HG02588 (cell line): ENCODE measurements around the gene ATP23.
A peak's percentile ranks its signal among the peaks of the same experiment; 100 is the strongest.

Source experiments
- ATAC-seq: cut with Tn5 transposase; IDR thresholded peaks from one replicate; pipeline ENCODE4 v1.9.1; 2021; ENCODE audit warnings: mild to moderate bottlenecking, moderate library complexity; ENCODE audit not compliant: unreplicated experiment

Gene ATP23, protein sequence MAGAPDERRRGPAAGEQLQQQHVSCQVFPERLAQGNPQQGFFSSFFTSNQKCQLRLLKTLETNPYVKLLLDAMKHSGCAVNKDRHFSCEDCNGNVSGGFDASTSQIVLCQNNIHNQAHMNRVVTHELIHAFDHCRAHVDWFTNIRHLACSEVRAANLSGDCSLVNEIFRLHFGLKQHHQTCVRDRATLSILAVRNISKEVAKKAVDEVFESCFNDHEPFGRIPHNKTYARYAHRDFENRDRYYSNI

DNA sequence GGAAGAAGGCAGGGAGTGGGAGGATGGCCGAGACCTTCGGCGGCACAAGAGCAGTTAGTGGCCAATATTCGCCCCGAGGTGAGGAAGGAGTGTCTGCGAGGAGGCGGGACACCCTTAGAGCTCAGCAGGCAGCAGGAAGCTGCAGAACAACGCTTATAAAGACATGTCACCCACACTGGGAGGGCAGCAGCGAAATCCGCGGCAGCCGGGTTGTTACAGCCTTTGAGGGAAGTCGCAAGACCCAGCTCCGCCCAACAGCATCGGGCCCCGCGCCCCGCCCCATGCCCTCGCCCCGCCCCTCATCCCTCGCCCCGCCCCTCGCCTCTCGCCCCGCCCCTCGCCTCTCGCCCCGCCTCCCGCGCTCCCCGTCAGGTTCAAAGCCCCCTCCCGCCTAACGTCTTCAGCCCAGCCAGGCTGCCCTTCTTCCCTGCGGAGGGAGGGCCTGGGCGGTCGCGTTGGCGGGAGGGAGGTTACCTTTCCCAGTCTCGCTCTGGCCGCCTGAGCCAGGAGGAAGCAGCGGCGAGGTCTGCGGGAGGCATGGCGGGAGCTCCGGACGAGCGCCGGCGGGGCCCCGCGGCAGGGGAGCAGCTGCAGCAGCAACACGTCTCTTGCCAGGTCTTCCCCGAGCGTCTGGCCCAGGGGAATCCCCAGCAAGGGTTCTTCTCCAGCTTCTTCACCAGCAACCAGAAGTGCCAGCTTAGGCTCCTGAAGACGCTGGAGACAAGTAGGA is at the start of gene ATP23:
ATP23 (plus strand) TSS at position 403 of the 730 bp plus-strand sequence; CDS start at position 538, 135 bp downstream.
- ATAC-seq, result peak; percentile 81

DNA sequence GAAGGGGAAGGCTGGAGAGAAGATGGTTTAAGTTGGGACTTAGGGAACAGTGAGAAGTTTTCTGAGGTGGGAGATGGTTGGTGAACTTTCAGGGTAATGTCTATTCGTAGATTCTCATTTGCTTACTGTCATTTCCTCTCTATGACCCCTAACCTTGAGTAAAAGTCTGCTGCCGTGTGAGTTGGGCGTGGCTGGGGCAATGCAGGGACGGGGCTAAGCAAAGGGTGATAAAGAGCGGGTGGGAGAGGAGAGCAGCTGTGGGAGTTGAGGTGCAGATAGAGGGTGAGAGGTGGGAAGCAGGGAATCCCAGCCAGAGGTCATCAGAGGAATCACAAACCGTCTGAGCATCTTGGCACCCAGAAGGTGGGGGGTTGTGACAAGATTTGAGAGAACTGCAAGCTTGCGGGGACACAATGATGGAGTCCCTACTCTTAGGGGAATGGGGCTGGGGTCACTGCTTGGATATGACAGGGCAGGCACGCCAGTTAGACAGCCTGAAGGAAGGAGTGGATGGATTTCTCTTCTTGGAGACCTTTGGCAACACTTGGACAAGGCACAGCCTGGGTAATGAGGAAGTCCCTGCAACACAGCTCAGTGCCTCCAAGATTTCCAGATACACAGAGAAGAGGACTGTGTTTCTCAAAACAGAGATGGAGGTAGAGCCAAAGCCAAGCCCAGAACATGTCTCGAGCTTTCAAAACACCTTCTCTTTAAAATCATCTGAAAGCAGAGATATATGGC is 49.0 kb upstream of the ATP23 start:
- no peak for ATAC-seq

DNA sequence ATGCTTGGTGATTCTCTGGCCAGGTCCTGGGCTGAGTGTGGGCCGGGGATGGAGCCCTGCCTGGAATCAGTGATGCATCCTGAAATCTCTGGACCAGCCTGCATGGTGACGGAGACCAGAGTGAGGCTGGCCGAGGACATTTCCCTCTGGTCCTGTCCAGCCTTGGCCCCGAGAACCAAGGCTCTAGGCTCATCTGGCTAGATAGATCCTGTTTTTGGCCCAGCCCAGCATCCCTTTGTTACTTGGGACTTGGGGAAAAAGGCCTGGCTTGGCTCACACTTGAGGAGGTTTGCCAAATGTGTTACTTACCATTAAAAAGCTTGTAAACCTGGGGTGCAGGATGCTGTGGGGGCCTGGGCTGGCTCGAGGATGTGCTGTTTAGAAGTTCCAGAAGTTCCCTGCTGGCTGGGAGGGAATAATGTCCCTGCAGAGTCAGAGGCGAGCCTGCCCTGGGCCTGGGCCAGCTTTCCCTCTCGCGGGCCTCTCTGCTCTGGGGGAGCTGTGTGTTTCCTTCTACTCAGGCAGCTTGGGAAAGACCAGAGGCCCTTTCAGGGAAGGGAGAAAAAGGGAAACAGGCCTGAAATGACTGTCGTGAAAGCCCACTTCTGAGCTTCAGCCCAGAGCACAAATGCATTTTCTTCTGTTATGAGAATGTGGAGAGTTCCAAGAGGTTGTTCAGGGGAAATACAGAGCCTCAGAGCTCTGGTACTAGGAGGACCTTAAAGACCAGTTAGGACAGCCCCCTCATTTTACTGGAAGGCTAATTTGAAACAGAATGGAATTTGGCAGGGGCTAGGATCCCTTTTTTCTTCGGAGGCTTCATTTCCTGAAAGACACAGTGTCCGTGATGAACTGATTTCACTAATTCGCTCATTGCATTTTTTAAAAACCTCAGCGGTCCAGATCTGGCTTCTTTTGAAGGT is 47.7 kb upstream of the ATP23 start:
- ATAC-seq, result no peak

DNA sequence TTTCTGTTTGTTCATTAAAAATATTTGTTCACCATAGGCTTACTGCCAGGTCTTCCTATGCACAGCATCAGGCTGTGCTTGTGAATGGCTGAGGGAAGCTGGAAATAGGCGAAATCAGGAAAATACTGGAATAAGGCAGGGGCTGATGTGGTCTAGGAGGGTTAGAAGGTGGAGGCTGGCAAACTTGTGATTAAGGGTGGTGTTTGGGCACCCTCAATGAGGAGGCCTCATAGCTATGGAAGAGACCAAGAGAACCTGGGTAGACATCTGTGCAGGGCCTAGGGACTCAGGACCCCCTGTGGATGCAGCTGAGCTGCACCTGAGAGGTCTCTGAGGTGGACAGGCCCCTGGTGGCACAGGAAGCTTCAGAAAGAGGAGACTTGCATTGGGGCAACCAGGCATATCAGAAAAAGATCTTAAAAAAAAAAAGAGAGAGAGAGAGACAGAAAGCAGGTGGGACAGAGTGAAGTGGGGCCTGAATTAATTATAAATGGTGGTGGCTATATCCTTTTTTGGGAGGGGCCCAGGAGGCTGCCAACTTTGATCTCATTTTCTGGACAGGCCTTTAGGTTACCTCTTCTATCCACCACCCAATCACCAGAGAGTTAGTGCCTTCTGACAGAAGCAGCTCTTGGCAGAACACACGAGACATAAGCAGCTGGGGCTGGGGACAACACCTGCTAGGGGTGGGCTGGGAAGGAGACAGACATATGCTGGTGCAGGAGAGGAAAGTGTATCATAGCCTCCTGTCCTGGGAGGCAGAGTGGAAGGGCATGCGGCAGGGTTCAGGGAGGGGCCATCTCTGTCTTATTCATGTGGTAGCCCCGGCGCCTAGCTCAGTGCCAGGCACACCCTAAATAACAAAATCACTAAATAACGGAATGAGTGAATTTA is 46.7 kb upstream of the ATP23 start:
- no peak for ATAC-seq

DNA sequence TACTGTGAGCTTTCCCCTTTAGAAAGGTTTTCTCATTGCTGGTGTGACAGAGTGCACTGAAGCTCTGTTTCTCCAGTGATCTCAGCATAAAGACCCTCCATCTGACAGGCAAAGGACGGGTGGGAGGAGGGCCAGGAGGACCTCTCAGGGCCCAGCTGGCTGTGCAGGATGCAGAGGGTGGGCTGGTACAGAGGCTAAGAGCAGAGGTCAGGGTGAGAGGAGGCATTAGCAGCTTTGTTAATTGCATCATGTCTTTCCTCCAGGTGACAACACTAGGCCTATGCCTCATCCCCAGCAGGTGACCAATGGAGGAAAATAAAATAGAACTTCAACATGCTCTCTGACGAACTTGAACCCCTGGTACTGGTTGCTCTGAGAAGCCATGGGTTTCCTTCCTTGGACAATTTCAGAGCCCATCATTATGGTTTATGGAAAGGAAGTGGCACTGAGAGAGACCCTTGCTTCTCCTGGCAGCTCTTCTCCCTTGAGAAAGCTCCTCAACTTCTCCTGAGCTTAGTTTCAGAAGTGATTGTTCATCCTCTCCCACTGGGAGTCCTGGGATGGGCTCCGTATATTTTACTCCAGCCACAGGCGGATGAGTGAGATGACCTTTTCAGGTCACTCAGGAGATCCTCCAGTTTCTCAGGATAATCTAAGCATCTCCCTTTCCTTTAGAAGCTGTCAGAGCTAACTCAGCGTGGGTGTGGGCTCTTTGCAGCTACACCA is 45.8 kb upstream of the ATP23 start:
- ATAC-seq, result no peak

DNA sequence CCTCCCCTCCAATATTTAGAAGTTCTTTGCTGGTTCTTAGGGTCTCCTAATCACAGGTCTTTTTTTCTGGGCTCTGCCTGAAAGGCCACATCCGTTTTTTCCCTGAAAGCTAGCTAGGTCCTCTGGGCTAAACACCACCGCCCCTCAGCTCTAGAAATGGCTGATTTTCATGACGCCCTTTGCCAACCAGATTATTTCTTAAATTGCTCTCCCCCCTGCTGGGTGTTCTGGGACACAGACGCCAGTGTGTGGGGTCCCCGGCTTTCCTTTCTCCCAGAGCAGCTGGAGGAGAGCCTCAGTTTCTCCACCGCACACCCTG is 45.3 kb upstream of the ATP23 start:
- no peak for ATAC-seq

DNA sequence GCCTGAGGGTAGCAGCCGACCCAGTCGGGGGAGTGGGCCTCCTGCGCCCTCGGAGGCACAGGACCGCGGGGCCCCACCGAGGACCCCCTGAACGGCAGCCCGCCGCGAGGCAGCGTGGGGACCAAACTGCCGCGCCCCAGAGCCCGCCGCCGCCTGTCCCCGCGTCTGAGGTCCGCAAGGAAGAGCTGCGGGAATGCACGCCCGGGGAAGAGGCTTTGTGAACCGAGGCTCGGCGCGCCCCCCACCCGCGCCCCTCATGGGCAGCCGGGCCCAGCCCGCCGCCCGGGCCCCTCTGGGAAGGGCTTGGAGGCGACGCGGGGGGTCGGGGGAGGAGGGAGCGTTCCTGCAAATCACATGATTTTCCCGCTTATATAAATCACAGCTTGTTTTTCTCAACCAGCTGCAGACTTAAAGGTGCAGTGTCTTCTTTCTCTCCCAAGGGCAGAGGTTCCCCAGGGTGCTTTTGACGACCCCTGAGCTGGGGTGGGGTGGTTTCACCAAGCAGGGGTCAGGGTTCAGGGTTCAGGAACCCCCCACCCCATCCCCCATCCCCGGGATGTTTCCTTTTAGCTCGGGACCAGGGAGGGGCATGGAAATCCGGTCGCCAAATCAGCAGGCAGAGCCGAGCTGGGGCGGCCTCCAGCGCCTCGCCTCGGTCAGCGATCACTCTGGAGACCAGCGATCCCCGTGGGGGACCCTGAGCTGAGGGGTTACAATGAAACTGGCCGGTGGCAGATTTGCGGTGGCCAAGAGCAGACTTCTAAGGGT is 44.7 kb upstream of the ATP23 start:
- no peak for ATAC-seq

DNA sequence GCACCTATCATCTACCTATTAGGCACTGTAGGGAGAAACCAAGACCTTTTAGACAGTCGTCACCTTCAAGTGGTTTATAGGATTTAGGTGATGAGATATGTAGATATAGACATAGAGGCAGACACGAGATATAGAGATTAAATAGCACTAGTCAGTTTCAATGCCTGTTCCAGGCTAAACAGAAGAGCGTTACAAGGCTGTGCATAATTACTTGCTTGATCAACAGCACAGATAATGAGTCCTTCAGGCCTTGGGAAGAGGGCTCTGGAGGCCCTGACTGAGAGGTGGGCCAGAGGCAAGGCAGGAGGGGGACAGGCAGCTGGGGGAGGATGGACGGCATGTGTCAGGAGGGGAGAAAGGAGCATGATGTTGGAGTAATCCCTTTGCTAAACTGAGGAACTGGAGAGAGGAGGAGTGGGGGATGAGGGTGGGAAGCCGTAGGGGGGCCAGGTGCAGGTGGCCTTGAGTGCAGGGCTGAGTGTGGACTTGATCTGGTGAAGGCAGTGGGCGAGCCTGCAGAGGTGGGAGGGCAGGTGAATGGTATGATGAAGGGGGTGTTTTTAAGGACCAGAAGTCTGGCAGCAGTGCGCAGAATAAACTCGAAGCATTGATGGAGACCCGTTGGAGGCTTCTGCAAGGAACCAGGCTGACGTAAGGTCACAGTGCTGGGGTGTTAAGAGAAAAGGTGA is 43.9 kb upstream of the ATP23 start:
- no peak for ATAC-seq

DNA sequence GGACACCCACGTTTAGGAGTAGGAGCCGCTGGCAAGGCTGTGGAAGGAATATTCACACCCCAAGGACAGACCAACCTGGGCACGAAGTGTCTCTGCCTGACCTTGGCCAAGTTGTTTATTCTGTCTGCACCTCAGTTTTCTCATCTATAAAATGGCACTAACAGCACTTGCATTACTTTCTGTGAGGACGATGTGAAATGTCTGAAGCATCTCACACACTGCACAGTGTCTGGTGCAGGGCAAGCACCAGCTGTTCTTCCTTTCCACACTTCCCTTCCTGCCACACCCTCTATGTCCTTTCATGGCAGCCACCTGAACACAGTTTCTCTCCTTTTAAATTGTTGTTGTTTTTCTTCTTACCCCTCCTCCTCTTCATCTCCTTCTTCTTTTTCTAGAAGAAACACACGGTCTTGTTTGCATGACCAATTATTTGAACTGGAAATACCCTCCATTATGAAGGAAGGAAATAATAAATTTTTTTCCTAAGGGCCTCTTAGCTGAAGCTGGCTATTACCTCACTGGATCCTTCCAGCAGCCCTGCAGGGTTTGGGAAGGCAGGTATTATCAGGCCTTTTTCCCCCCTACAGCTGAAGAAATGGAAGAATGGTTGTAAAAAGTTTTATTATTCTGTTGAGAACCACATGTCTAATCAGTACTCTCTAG is 42.9 kb upstream of the ATP23 start:
- ATAC-seq, result no peak

DNA sequence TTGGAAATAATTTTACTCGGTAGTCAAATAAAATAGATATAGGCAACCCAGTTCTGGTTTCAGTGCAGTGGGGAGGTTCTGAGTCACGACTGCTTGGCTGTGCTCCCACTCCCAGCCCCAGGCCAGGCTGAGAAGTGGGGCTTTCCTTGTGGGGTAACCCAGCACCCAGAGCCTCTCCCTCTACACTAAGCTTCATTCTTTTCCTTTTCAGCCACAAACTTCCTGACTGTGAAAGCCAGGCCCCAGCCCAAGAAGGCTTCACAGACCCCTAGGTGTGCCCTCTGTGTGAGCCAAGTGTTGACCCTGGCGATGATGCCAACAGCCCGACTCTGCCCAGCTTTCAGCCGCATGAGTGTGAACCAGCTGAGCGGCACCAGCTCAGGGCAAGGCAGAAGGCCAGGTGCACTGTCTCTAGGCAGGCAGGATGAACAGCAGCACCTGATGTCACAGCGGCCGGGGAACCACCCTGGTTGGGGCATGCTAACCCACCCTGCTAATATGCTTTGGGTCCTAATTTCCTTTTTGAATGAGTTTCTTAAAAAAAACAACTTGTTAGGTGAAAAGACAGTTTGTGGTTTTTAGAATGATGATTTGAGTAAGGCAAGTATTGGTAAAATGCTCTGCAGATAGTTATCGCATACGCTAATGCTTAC is 42.2 kb upstream of the ATP23 start:
- ATAC-seq, result peak; percentile 87

DNA sequence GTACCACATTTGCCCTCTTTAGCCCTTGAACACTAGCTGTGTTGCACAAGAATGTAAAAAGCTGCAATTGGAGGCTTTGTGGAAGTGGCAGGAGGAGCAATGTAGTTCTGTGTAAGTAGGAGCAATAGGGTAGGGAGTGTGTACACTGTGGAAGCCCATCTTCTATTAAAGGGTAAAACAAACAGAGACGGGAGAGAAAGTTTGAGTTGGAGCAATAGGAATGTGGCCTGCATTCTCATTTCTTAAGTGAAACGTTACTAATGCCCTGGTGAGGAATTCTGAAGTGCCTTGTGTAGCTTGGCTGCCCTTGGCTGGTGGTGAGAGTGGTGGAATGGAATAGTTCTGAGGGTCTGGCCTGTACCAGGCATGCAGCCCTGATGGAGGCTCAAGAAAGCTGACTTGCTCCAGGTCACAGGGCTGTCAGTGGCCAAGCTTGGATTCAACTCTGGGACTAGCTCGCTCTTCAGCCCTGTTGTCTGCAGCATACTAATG is 38.8 kb upstream of the ATP23 start:
- no peak for ATAC-seq

DNA sequence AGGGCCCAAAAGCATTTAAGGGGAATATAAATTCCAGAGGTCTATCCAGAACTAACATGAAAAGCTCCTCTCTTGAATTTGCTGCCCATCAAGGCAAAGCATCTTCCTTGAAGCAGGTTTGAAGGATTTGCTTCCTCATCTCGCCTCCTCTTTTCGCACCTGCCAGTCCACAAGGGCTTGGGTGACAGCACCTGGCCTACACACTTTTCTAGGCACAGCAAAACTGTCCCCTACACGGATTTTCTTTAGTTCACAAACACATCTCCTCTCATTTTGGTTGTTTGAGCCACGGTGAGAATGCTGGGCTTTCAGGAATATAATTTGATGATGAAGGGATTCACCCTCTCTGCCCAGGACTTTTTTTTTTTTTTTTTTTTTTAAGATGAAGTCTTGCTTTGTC is 36.9 kb upstream of the ATP23 start:
- ATAC-seq, result no peak

DNA sequence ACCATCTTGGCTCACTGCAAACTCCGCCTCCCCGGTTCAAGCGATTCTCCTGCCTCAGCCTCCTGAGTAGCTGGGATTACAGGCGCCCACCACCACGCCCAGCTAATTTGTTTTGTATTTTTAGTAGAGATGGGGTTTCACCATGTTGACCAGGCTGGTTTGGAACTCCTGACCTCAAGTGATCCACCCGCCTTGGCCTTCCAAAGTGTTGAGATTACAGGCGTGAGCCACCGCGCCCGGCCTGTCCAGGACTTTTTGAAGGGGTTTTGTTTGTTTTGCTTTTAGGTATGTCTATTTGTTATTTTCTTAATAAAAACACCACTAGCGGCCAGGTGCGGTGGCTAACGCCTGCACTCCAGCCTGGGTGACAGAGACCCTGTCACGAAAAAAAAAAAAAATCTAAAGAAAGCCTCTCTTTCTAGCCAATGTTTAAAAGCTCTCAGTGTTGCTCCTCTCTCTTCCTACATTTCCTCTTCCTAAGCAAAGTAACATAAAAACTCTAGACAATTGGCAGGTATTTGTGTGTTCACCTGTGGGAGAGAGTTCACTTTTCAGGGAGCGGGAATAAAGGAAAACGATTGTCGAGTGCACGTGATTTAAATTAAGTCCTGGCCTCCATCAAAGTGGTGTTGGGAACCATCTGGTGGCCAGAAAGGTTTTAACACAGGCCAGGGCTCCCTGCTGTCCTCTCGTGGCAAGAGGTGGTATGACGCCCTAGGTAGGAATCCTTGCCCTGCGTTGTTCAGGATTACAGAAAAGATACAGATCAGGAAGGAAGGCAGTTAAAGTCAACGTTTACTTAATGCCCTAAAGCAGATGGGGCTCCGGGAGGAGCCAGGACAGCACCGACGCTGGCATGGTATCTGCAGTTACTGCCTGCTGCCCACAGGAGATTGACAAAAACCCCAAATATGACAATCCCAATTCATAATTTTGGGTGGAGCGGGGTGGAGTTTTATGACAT is 36.2 kb upstream of the ATP23 start:
- ATAC-seq, result peak; percentile 84

DNA sequence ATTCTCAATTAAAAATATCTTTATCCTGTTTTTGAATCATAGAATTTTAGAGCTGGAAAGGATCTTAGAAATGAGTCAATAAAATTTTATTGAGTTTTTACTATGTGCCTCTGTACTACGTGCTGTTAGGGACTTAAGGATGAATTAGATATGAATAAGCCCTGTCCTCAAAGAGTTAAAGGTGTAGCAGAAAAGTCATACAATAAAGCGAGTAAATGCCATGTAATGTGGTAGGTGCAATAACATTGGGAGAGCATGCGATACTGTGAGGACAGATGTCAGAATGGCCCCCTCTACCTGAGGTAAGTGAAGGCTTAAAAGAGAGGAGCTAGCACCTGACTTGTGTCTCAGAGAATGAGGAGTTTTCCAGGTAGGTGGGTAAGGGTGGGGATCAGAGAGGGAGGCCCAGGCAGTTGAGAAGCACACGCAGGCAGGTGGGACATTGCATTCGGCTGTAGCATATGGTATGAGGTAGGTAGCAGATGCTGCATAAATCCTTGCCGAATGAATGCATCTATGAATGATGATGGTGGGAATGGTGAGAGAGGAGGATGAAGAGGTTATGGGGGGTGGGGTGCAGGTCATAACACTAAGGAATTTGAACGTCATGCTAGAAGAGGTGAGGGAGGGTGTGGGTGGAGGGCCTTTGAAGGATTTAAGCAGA is 35.4 kb upstream of the ATP23 start:
- no peak for ATAC-seq

DNA sequence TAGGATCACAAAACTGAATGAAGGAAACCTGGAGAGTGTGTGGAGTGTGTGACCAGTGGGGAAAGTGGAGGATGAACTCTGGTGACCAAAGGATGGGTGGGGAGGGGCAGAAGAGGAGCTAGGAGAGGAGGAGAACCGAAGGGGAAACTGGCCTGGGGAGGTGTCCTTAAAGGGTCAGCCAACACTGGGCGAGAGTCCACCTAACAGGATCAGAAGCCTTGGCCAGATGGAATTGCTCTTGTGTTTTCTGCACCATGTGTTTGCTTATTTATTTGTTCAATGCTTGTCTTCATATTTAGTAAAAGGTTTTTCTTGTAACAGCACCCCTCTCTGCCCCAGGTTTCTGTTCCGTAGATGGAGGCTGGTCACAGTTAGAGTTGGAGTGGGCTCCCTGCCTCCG is 34.5 kb upstream of the ATP23 start:
- no peak for ATAC-seq
